WTC11 (cell line): ENCODE data around the gene HIF1A. TPM values are rescaled to one million over a fixed set of nuclear protein-coding genes. Genes with fewer than 3 reads are reported as not detected.

Source experiments
- ATAC-seq: fragments of 200-7000 bp; cut with Tn5 transposase; 2 replicates; pipeline ENCODE4 v1.10.0; 2021; ENCODE audit warnings: mild to moderate bottlenecking, moderate library complexity
- CTCF ChIA-PET: fragments of 300-600 bp; sonication (Branson Sonifier 250); formaldehyde crosslinking; loops from one replicate; lab custom pipeline; 2021; ENCODE audit warnings: antibody characterized with exemption; lab: Charles Lee
- POLR2A ChIA-PET: fragments of 350-600 bp; sonication (Branson Sonifier 250); formaldehyde crosslinking; loops from one replicate; lab custom pipeline; 2021; ENCODE audit warnings: antibody characterized with exemption; lab: Charles Lee
- DNase-seq: peaks from one replicate; pipeline ENCODE4 v3.0.0; 2021; ENCODE audit warnings: low spot score
- H3K27ac Mint-ChIP-seq: 2 replicates; pipeline ENCODE4 v1.8.0; 2021; ENCODE audit warnings: mixed read lengths
- H3K27me3 Mint-ChIP-seq: 2 replicates; pipeline ENCODE4 v1.8.0; 2021; ENCODE audit warnings: low read depth, mild to moderate bottlenecking, moderate library complexity, mixed read lengths
- H3K36me3 Mint-ChIP-seq: 2 replicates; pipeline ENCODE4 v1.8.0; 2021; ENCODE audit warnings: mixed read lengths
- H3K4me1 Mint-ChIP-seq: 2 replicates; pipeline ENCODE4 v1.8.0; 2022; ENCODE audit warnings: mixed read lengths
- H3K4me3 Mint-ChIP-seq: 2 replicates; pipeline ENCODE4 v1.8.0; 2021; ENCODE audit warnings: mild to moderate bottlenecking, moderate library complexity, mixed read lengths
- H3K9me3 Mint-ChIP-seq: 2 replicates; pipeline ENCODE4 v1.8.0; 2021; ENCODE audit warnings: mixed read lengths
- ARID4B ChIP-seq: sonication (generic); formaldehyde crosslinking; IDR thresholded peaks from 2 replicates; pipeline ENCODE4 v1.8.0; 2023; ENCODE audit warnings: missing genetic modification reagents, mild to moderate bottlenecking, borderline replicate concordance
- ATF1 ChIP-seq: sonication (generic); formaldehyde crosslinking; IDR thresholded peaks from 2 replicates; pipeline ENCODE4 v1.8.1; 2023; ENCODE audit warnings: mild to moderate bottlenecking, moderate library complexity, missing genetic modification reagents
- CTCF ChIP-seq: fragments of 200-600 bp; IDR thresholded peaks from 2 replicates; pipeline ENCODE4 v1.8.0; 2022; ENCODE audit warnings: antibody characterized with exemption
- ELF4 ChIP-seq: sonication (generic); formaldehyde crosslinking; IDR thresholded peaks from 2 replicates; pipeline ENCODE4 v1.8.1; 2022; ENCODE audit warnings: low read depth, mild to moderate bottlenecking, moderate library complexity, missing genetic modification reagents
- ERG ChIP-seq: fragments of 250-450 bp; sonication (Bioruptor Pico); IDR thresholded peaks from 2 replicates; pipeline ENCODE4 v1.8.0; 2021; ENCODE audit warnings: mild to moderate bottlenecking
- FOXP1 ChIP-seq: sonication (generic); formaldehyde crosslinking; IDR thresholded peaks from 2 replicates; pipeline ENCODE4 v1.8.0; 2022; ENCODE audit warnings: missing genetic modification reagents, mild to moderate bottlenecking, moderate library complexity, borderline replicate concordance
- IRF2 ChIP-seq: sonication (generic); formaldehyde crosslinking; IDR thresholded peaks from 2 replicates; pipeline ENCODE4 v1.8.0; 2022; ENCODE audit warnings: low read depth, missing genetic modification reagents, borderline replicate concordance
- JAZF1 ChIP-seq: fragments of 250-450 bp; sonication (Bioruptor Pico); IDR thresholded peaks from 2 replicates; pipeline ENCODE4 v1.9.0; 2021; ENCODE audit warnings: moderate library complexity, mild to moderate bottlenecking, inconsistent platforms
- NFATC4 ChIP-seq: fragments of 250-450 bp; sonication (Bioruptor Pico); IDR thresholded peaks from 2 replicates; pipeline ENCODE4 v1.9.0; 2021; ENCODE audit warnings: mild to moderate bottlenecking
- NFYB ChIP-seq: sonication (generic); formaldehyde crosslinking; conservative IDR thresholded peaks from 2 replicates; pipeline ENCODE4 v1.8.0; 2022; ENCODE audit warnings: low read depth, missing genetic modification reagents
- NR1H2 ChIP-seq: sonication (generic); formaldehyde crosslinking; IDR thresholded peaks from 2 replicates; pipeline ENCODE4 v1.9.0; 2021; ENCODE audit warnings: mild to moderate bottlenecking, moderate library complexity, missing genetic modification reagents
- PRRX2 ChIP-seq: fragments of 250-450 bp; sonication (Bioruptor Pico); IDR thresholded peaks from 2 replicates; pipeline ENCODE4 v1.8.0; 2021; ENCODE audit warnings: mild to moderate bottlenecking
- SMAD4 ChIP-seq: sonication (generic); formaldehyde crosslinking; IDR thresholded peaks from 2 replicates; pipeline ENCODE4 v1.8.0; 2022; ENCODE audit warnings: mild to moderate bottlenecking, missing genetic modification reagents
- SOX15 ChIP-seq: fragments of 250-450 bp; sonication (Bioruptor Pico); IDR thresholded peaks from 2 replicates; pipeline ENCODE4 v1.9.0; 2021; ENCODE audit warnings: mild to moderate bottlenecking
- TEAD1 ChIP-seq: sonication (generic); formaldehyde crosslinking; IDR thresholded peaks from 2 replicates; pipeline ENCODE4 v1.8.0; 2022; ENCODE audit warnings: mild to moderate bottlenecking, missing genetic modification reagents
- USF2 ChIP-seq: sonication (generic); formaldehyde crosslinking; IDR thresholded peaks from 2 replicates; pipeline ENCODE4 v1.8.1; 2023; ENCODE audit warnings: mild to moderate bottlenecking, missing genetic modification reagents, moderate library complexity
- ZNF121 ChIP-seq: sonication (generic); formaldehyde crosslinking; IDR thresholded peaks from 2 replicates; pipeline ENCODE4 v1.8.0; 2023; ENCODE audit warnings: missing genetic modification reagents
- ZNF138 ChIP-seq: sonication (generic); formaldehyde crosslinking; conservative IDR thresholded peaks from 2 replicates; pipeline ENCODE4 v1.8.1; 2022; ENCODE audit warnings: mild to moderate bottlenecking, moderate library complexity, missing genetic modification reagents
- ZNF263 ChIP-seq: sonication (generic); formaldehyde crosslinking; IDR thresholded peaks from 2 replicates; pipeline ENCODE4 v1.8.1; 2022; ENCODE audit warnings: low read depth, mild to moderate bottlenecking, moderate library complexity, missing genetic modification reagents
- ZNF425 ChIP-seq: fragments of 250-450 bp; sonication (Bioruptor Pico); conservative IDR thresholded peaks from 2 replicates; pipeline ENCODE4 v1.9.0; 2021; ENCODE audit warnings: mild to moderate bottlenecking
- total RNA-seq: library from RNA; stranded (reverse); gene quantifications from 3 replicates; pipeline ENCODE4 v1.2.3, GENCODE V29; 2021

The HIF1A gene
- total RNA-seq, 1 experiment from 2014 or later = 165 TPM

GRCh38 chr14:61694830-61695694, at the start of gene HIF1A (continued):
- TF ChIP-seq ATF1 (CRISPR knock-in tag) (no peak), NR1H2 (CRISPR knock-in tag) (no peak), ERG (CRISPR knock-in tag) (no peak), TEAD1 (peak; percentile 88), ZNF425 (CRISPR knock-in tag) (no peak), SMAD4 (CRISPR knock-in tag) (no peak), CTCF (no peak), ELF4 (CRISPR knock-in tag) (no peak), FOXP1 (CRISPR knock-in tag) (no peak; the same call in 1 of the 2 replicates), ARID4B (CRISPR knock-in tag) (no peak; the same call in 1 of the 2 replicates), PRRX2 (no peak), ZNF138 (CRISPR knock-in tag) (no peak)

GRCh38 chr14:61646366-61647116, 48.8 kb upstream of the HIF1A start:
- no peak for ATAC-seq
- TF ChIP-seq JAZF1 (CRISPR knock-in tag) (no peak), ZNF121 (CRISPR knock-in tag) (no peak), ATF1 (CRISPR knock-in tag) (no peak), USF2 (CRISPR knock-in tag) (no peak), SOX15 (CRISPR knock-in tag) (no peak), NFATC4 (CRISPR knock-in tag) (no peak), ZNF263 (CRISPR knock-in tag) (no peak), NFYB (CRISPR knock-in tag) (no peak), IRF2 (CRISPR knock-in tag) (no peak)
- no peak overlapping the region for H3K4me3 Mint-ChIP-seq
- H3K9me3 Mint-ChIP-seq = no peaks in the 10 kb centered on the region
- no peak overlapping the region for H3K27ac Mint-ChIP-seq
- peaks cover 6% of the 10 kb centered on the region for H3K4me1 Mint-ChIP-seq
- no peaks in the 10 kb centered on the region for H3K36me3 Mint-ChIP-seq
- ChIA-PET CTCF (no interaction called here), POLR2A (no interaction called here)
- H3K27me3 Mint-ChIP-seq = no peaks in the 10 kb centered on the region
- DNase-seq = no peak
